Measurements from ENCODE around the gene CCNY.
"Not testable (repeated sequence)": the region's sequence is repeated elsewhere in the genome, so short reads cannot be mapped to it uniquely, and the experiment has no call there.

The CCNY gene

DNA sequence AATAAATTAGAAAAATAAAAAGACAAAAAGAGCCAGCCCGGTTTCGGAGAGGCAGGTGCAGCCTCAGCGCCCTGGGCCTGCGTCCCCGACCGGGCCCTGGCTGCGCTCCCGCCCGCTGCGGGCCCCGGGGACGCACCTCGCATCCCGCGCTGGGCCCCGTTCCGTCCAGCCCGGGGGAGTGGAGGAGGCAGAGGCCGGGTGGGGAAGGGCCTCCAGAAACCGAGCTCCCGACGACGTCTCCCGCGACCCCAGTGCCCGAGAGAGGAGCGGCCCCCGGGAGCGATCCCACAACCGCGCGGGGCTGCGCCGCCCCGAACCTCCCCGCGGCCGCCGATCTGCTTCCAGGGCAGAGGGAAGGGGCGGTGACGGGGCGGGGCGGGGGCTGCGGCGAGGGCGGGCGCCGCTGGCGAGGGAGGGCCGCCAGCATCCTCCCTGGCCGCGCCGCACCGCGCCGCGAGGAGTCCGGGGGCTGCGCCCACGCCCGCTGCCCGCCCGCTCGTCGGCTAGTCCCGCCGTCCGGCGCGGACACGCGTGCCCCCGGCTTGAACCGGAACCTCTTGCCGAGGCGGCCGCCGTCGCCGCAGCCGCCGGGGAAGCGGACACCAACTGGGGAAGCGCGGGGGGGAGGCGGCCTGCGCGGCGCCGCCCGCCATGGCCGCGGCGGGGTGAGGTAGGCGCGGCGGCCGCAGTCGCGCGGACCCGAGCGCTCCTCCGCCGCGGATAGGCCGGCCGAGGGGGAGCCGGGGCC lies at the start of gene CCNY:
TSS of gene CCNY (plus strand) at position 426 of the 748 bp plus-strand sequence. CDS start 545 bp downstream, outside the sequence.
- Mint-ChIP-seq H3K36me3 (ENCODE audit: low read depth) (peaks cover 13% of the 10 kb centered on the region), H3K27ac (peak within 1 kb of the TSS; percentile 92), H3K9me3 (no peaks in the 10 kb centered on the region), H3K27me3 (ENCODE audit: low read depth) (no peaks in the 10 kb centered on the region), H3K4me1 (ENCODE audit: low read depth) (peaks cover 56% of the 10 kb centered on the region), H3K4me3 (peak within 1 kb of the TSS; percentile 94)

DNA sequence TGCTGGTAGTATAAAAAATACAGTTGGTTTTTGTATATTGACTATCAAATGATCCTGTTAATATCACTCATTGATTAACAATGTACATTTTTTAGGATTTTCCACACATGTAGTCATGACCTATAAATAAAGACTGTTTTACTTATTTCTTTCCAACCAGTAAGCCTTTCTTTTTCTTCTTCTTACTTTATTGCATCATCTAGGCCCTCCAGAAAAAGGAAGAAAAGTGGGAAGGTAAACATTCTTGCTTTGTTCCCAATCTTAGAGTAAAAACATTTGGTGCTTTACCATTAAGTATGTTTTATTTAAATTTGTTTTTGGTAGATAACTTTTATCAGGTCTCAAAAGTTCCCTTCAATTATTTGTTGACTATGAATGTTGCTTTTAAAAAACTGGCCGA lies 47.1 kb upstream of the CCNY start:
- H3K9me3 Mint-ChIP-seq, result no peaks in the 10 kb centered on the region

DNA sequence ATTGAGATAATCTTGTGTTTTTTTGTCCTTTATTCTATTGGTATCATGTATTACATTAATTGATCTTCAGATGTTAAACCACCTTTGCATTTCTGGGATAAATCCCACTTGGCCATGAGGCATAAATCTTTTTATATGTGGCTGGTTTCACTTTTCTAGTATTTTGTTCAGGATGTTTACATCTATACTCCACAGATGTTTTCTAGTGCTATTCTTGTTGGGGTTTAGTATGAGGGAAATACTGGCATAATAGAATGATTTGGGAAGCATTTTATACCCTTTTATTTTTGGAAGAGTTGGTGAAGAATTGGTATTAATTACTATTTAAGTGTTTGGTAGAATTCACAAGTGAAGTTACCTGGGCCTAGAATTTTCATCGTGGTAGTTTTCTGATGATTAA lies 41.8 kb upstream of the CCNY start:
- Mint-ChIP-seq H3K27me3 (ENCODE audit: low read depth) (peaks cover 40% of the 10 kb centered on the region), H3K4me3 (no peak overlapping the region), H3K9me3 (peaks cover 4% of the 10 kb centered on the region), H3K27ac (no peak overlapping the region), H3K36me3 (ENCODE audit: low read depth) (no peaks in the 10 kb centered on the region), H3K4me1 (ENCODE audit: low read depth) (no peaks in the 10 kb centered on the region)

More for the DNA sequence above, 47.1 kb upstream of the CCNY start:
- peaks cover 13% of the 10 kb centered on the region for H3K27me3 Mint-ChIP-seq (ENCODE audit: low read depth)
- no peaks in the 10 kb centered on the region for H3K36me3 Mint-ChIP-seq (ENCODE audit: low read depth)
- no peak overlapping the region for H3K27ac Mint-ChIP-seq
- no peaks in the 10 kb centered on the region for H3K4me1 Mint-ChIP-seq (ENCODE audit: low read depth)
- no peak overlapping the region for H3K4me3 Mint-ChIP-seq

DNA sequence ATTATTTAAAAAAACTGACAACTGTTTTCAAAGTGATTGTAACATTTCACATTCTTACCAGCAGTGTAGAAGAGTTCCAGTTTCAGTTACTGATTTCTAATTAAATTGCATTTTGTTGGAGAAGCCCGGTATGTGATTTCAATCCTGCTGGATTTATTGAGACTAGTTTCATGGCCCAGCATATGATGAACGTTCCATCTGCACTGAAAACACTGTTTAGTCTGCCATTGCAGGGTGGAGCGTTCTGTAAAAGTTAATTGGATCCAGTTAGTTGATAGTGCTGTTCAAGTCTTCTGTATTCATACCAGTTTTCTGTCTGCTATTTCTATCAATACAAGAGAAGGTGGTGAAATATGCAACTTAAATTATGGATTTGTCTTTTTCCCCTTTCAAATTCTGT lies 37.3 kb upstream of the CCNY start:
- Mint-ChIP-seq H3K36me3 (ENCODE audit: low read depth) (no peaks in the 10 kb centered on the region), H3K27me3 (ENCODE audit: low read depth) (peaks cover 33% of the 10 kb centered on the region), H3K9me3 (peaks cover 4% of the 10 kb centered on the region), H3K27ac (no peak overlapping the region), H3K4me1 (ENCODE audit: low read depth) (peaks cover 5% of the 10 kb centered on the region), H3K4me3 (no peak overlapping the region)

DNA sequence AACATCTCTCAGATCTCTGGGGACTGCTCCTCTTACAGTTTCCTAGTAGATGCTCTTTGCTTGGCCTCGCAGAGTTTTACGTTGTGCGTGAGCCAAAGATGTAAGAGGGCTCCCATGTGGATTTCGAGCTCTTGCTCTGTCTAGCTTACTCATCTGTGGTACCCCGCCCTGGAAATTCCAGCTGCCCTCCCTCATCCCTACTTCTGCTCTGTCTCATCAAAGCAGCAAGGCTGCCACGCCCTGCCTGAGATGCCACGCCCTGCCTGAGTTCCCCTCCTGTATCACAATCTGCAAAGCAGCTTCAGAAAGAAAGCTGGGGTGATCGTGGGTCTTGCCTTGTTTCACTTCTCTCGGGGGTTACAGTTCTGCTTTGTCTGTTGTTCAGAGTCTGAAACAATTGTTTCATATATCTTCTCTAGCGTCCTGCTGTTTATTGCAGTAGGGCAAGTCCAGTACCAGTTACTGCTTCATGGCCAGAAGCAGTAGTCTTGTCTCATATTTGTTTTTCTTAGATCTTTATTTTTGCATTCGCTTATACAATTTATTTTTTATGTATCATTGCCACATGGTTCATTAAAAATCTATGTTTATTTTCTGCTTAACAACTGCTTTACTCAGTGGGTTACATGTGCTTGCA lies 36.1 kb upstream of the CCNY start:
- peaks cover 30% of the 10 kb centered on the region for H3K27me3 Mint-ChIP-seq (ENCODE audit: low read depth)
- H3K27ac Mint-ChIP-seq, result no peak overlapping the region
- H3K4me3 Mint-ChIP-seq, result no peak overlapping the region
- no peaks in the 10 kb centered on the region for H3K36me3 Mint-ChIP-seq (ENCODE audit: low read depth)
- peaks cover 4% of the 10 kb centered on the region for H3K9me3 Mint-ChIP-seq
- peaks cover 5% of the 10 kb centered on the region for H3K4me1 Mint-ChIP-seq (ENCODE audit: low read depth)

DNA sequence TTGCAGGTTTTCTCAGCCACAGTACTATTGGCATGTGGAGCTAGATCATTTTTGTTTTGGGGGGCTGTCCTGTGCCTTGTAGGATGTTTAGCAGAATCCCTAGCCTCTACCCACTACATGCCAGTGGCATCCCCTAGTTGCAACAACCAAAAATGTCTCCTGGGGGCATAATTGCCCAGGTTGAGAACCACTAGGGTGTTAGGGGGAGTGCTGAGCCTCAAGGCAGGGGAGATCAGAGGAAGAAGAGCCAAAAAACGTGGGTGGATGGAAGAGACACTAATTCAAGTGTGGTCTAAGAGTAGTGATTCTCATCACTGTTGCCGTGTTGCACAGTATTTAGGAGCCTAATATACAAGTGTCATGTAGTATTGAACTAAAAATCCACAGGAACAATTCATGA lies 31.7 kb upstream of the CCNY start:
- H3K9me3 Mint-ChIP-seq, result no peaks in the 10 kb centered on the region
- no peaks in the 10 kb centered on the region for H3K36me3 Mint-ChIP-seq (ENCODE audit: low read depth)
- peaks cover 20% of the 10 kb centered on the region for H3K27me3 Mint-ChIP-seq (ENCODE audit: low read depth)
- H3K27ac Mint-ChIP-seq, result no peak overlapping the region
- H3K4me1 Mint-ChIP-seq (ENCODE audit: low read depth), result peaks cover 5% of the 10 kb centered on the region
- H3K4me3 Mint-ChIP-seq, result no peak overlapping the region

DNA sequence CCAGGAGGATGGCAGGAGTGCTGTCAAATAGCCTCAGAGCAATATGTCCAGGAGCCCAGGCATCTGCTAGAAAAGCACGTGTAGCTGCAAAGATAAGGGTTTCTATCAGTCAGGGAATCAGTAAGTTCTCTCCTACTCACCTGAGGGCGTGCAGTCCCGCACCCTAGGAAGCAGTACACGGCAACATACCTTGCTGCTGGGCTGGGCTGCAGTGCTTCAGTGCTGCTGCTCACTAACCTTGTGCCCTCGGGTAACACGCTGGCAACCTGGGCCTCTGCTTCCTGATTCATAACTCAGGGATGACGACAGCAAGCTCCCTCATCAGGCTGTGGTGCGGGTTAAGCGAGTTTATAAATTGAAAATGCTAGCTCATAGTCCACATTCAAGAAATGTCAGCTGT lies 29.5 kb upstream of the CCNY start:
- Mint-ChIP-seq H3K27me3 (ENCODE audit: low read depth) (peaks cover 20% of the 10 kb centered on the region), H3K4me1 (ENCODE audit: low read depth) (no peaks in the 10 kb centered on the region), H3K4me3 (no peak overlapping the region), H3K9me3 (no peaks in the 10 kb centered on the region), H3K27ac (no peak overlapping the region), H3K36me3 (ENCODE audit: low read depth) (no peaks in the 10 kb centered on the region)

DNA sequence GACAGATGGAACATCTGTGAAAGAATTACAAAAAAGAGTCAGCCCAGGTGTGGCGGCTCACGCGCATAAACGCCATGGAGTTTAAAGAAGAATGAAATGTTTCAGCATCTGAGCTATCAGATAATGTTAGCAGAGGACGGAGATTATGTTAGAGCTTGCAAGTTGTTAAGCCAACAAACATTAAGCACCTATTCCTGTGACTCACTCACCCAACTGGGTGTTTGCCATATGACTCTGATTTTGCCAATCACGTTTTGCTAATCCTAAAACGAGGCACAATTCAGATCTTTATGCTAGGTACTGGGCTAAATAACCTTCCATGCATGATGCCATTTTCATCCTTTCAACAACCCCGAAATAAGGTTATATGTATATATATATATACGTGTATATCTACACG lies 29.0 kb upstream of the CCNY start:
- no peak overlapping the region for H3K27ac Mint-ChIP-seq
- no peaks in the 10 kb centered on the region for H3K4me1 Mint-ChIP-seq (ENCODE audit: low read depth)
- H3K4me3 Mint-ChIP-seq, result no peak overlapping the region
- peaks cover 20% of the 10 kb centered on the region for H3K27me3 Mint-ChIP-seq (ENCODE audit: low read depth)
- H3K9me3 Mint-ChIP-seq, result no peaks in the 10 kb centered on the region
- no peaks in the 10 kb centered on the region for H3K36me3 Mint-ChIP-seq (ENCODE audit: low read depth)

DNA sequence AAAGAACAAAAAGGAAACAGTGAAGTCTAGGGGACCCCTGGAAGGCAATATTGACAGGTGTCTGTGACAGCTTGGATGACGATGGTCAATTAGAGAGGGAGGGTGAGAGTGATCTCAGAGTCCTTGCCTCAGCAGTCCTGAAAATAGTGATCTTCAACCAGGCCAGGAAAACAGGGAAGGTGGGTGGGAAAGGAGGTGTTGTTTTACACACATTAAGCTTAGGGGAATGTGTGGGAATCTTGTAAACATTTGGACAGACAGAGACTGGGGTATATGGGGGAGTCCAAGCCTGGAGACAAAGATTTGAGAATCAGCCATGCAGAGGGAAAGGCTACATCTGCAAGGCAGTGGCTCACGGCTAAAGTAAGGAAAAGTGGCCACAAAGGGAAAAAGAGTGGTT lies 27.5 kb upstream of the CCNY start:
- peaks cover 20% of the 10 kb centered on the region for H3K27me3 Mint-ChIP-seq (ENCODE audit: low read depth)

DNA sequence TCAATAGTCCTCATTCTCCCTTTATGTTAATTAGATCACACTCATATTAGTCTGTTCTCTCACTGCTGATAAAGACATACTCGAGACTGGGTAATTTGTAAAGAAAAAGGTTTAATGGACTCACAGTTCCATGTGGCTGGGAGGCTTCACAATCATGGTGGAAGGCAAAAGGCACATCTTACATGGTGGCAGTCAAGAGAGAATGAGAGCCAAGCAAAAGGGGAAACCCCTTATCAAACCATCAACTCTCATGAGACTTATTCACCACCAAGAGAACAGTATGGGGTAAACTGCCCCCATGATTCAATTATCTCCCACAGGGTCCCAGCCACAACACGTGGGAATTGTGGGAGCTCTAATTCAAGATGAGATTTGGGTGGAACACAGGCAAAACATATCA lies 22.2 kb upstream of the CCNY start:
- not testable (repeated sequence) for H3K27ac Mint-ChIP-seq; H3K27me3 Mint-ChIP-seq (ENCODE audit: low read depth); H3K4me1 Mint-ChIP-seq (ENCODE audit: low read depth); H3K4me3 Mint-ChIP-seq
- H3K9me3 Mint-ChIP-seq, result peaks cover 22% of the 10 kb centered on the region
- peaks cover 33% of the 10 kb centered on the region for H3K36me3 Mint-ChIP-seq (ENCODE audit: low read depth)

More for the DNA sequence above, 27.5 kb upstream of the CCNY start:
- H3K9me3 Mint-ChIP-seq, result peaks cover 4% of the 10 kb centered on the region
- no peak overlapping the region for H3K27ac Mint-ChIP-seq
- H3K4me3 Mint-ChIP-seq, result no peak overlapping the region
- H3K4me1 Mint-ChIP-seq (ENCODE audit: low read depth), result no peaks in the 10 kb centered on the region
- peaks cover 4% of the 10 kb centered on the region for H3K36me3 Mint-ChIP-seq (ENCODE audit: low read depth)

DNA sequence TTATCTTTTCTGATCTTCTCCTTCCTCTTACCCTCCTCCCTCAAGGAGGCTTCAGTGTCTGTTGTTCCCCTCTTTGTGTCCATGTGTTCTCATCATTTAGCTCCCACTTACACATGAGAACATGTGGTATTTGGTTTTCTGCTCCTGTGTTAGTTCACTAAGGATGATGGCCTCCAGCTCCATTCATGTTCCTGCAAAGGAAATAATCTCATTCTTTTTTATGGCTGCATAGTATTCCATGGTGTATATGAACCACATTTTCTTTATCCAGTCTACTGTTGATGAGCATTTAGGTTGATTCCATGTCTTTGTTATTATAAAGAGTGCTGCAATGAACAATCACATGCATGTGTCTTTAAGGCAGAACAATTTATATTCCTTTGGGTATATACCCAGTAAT lies 21.1 kb upstream of the CCNY start:
- not testable (repeated sequence) for H3K4me1 Mint-ChIP-seq (ENCODE audit: low read depth); H3K4me3 Mint-ChIP-seq; H3K27me3 Mint-ChIP-seq (ENCODE audit: low read depth); H3K27ac Mint-ChIP-seq
- H3K9me3 Mint-ChIP-seq, result peaks cover 22% of the 10 kb centered on the region
- peaks cover 37% of the 10 kb centered on the region for H3K36me3 Mint-ChIP-seq (ENCODE audit: low read depth)

DNA sequence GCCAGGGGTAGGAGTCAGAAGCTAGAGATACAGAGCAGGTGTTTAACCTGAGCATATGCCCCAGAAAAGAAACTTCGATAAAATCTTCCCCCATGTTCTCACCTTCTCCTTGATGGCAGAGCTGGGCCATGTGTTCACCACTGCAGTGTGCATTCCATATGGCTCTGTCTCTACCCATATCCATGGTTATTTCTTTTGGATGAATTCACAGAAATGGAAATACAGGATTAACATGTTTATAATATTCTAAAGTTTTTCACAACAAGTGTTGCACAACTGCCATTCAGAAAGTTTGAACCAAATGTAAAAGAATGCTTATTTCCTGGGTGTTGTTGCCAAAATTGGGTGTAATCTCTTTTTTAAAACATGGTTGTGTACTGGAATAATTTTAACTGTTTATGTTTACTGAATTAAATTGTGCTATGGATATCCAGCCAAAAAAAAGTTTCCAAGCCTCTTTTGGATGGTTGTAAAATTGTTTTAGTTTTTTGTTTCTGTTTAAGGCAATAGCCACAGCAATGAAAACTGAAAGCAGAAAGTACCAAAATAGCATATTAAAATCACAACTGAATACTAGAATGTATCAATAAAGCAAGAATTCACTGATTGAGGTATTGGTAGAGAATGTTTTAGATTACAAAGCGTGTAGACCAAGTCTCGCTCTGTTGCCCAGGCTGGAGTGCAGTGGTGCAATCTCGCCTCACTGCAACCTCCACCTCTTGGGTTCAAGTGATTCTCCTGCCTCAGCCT lies 19.9 kb upstream of the CCNY start:
- Mint-ChIP-seq H3K36me3 (ENCODE audit: low read depth) (peaks cover 40% of the 10 kb centered on the region), H3K27ac (no peak overlapping the region), H3K27me3 (ENCODE audit: low read depth) (no peaks in the 10 kb centered on the region), H3K4me3 (no peak overlapping the region), H3K9me3 (peaks cover 22% of the 10 kb centered on the region), H3K4me1 (ENCODE audit: low read depth) (peaks cover 3% of the 10 kb centered on the region)

DNA sequence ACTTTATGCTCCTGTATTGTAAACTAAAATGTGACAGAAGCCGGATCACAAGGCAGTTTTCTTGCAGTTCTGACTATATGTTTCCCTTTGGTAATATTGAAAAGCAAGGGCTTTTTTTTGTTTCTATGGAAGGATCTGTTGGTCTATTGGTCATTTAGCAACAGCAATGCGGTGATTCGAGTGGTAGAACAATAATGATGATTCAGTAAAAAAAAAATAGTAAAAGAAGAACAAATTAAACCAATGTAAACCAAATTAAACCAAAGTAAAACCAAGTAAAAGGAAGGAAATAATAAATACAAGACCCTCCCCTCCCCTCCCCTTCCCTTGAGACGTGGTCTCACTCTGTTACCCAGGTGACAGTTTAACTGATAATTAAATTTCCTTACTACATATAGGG lies 17.8 kb upstream of the CCNY start:
- H3K36me3 Mint-ChIP-seq (ENCODE audit: low read depth), result peaks cover 44% of the 10 kb centered on the region
- H3K4me1 Mint-ChIP-seq (ENCODE audit: low read depth), result peaks cover 3% of the 10 kb centered on the region
- peaks cover 28% of the 10 kb centered on the region for H3K9me3 Mint-ChIP-seq
- H3K27ac Mint-ChIP-seq, result no peak overlapping the region
- no peaks in the 10 kb centered on the region for H3K27me3 Mint-ChIP-seq (ENCODE audit: low read depth)
- H3K4me3 Mint-ChIP-seq, result no peak overlapping the region

DNA sequence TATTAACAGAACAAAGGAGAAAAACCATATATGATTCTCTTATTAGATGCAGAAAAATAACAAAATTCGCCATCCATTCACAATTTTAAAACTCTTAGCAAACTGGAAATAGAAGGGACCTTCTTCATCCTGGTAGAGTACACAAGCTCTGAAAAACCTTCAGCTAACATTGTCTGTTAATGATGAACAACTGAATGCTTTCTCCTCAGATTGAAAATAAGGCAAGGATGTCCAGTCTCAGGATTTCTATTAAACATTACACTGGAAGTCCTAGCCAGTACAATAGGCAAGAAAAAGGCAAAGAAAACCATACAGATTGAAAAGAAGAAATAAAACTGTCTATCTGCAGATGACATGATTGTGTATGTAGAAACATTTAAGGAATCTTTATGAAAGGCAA lies 16.0 kb upstream of the CCNY start:
- Mint-ChIP-seq H3K9me3 (peaks cover 18% of the 10 kb centered on the region), H3K4me3 (no peak overlapping the region), H3K4me1 (ENCODE audit: low read depth) (peaks cover 3% of the 10 kb centered on the region), H3K36me3 (ENCODE audit: low read depth) (peaks cover 41% of the 10 kb centered on the region), H3K27ac (no peak overlapping the region), H3K27me3 (ENCODE audit: low read depth) (no peaks in the 10 kb centered on the region)

DNA sequence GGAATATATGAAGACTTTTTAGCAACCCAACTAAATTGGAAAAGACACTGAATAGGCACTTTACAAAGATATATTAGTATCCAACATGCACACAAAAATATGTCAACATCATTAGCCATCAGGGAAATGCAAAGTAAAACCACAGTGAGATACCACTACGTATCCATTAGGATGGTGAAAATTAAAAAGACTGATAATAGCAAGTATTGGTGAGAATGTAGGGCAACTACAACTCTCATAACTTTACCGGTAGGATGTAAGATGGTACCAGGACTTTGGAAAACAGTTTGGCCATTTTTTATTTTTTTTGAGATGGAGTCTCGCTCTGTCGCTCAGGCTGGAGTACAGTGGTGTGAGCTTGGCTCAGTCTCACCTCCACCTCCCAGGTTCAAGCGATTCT lies 13.7 kb upstream of the CCNY start:
- no peak overlapping the region for H3K27ac Mint-ChIP-seq
- no peaks in the 10 kb centered on the region for H3K27me3 Mint-ChIP-seq (ENCODE audit: low read depth)
- peaks cover 8% of the 10 kb centered on the region for H3K9me3 Mint-ChIP-seq
- no peak overlapping the region for H3K4me3 Mint-ChIP-seq
- H3K36me3 Mint-ChIP-seq (ENCODE audit: low read depth), result peaks cover 25% of the 10 kb centered on the region
- H3K4me1 Mint-ChIP-seq (ENCODE audit: low read depth), result peaks cover 2% of the 10 kb centered on the region
